GM12865 (cell line): ENCODE data around the gene SCAF8.

ENCODE experiments used
- DNase-seq: peaks from one replicate; pipeline ENCODE4 v3.0.0; 2010; ENCODE audit warnings: low read depth
- H3K4me3 ChIP-seq: 2 replicates; pipeline ENCODE4 v1.5.1; 2011; ENCODE audit warnings: mild to moderate bottlenecking, low read depth, low read length, control low read depth
- TF ChIP-seq, protein P1 (sequence below): IDR thresholded peaks from 2 replicates; pipeline ENCODE4 v1.5.1; 2011; ENCODE audit warnings: low read length, control low read depth, low read depth, inconsistent platforms; ENCODE audit not compliant: insufficient read depth; ENCODE audit errors: missing control alignments

SCAF8 gene

DNA sequence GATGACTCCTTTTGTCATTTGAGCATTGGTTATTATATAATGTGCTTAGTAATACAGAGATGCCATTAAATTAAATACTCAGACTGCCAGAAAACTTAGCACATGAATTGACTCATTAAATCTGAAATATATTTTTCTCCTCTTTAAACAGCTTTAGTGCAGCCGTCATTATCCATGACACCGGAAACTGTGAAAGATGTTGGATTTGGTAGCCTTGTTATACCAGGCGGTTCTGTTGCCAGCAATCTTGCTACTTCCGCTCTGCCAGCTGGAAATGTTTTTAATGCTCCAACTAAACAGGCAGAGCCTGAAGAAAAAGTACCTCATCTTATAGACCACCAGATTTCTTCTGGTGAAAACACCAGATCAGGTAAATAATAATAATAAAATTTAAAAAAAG is 97.6 kb downstream of the SCAF8 start:
- H3K4me3 ChIP-seq = no peak overlapping the region
- no peak for DNase-seq

DNA sequence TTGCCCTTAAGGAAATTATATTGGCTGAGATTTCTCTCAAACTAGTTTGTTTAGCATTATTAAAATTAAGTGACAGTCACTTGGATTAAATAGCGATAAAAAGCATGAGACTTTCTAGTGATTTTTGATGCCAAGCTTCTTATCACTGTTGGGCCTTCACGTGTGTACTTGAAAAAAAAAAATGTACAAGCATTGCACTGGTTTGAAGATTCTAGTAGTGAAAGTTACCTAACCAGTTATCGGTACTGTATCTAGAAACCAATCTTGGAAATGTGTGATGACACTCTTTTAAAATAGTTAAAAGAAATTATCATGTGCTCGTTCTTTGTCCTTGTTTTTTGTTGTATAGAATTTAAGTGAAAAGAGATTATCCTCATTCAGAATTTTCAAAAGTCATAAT is 102.1 kb downstream of the SCAF8 start:
- no peak for DNase-seq
- TF ChIP-seq, protein P1, sequence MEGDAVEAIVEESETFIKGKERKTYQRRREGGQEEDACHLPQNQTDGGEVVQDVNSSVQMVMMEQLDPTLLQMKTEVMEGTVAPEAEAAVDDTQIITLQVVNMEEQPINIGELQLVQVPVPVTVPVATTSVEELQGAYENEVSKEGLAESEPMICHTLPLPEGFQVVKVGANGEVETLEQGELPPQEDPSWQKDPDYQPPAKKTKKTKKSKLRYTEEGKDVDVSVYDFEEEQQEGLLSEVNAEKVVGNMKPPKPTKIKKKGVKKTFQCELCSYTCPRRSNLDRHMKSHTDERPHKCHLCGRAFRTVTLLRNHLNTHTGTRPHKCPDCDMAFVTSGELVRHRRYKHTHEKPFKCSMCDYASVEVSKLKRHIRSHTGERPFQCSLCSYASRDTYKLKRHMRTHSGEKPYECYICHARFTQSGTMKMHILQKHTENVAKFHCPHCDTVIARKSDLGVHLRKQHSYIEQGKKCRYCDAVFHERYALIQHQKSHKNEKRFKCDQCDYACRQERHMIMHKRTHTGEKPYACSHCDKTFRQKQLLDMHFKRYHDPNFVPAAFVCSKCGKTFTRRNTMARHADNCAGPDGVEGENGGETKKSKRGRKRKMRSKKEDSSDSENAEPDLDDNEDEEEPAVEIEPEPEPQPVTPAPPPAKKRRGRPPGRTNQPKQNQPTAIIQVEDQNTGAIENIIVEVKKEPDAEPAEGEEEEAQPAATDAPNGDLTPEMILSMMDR = no peak
- no peak overlapping the region for H3K4me3 ChIP-seq

More for the DNA sequence above, 97.6 kb downstream of the SCAF8 start:
- TF ChIP-seq, protein P1 = no peak

DNA sequence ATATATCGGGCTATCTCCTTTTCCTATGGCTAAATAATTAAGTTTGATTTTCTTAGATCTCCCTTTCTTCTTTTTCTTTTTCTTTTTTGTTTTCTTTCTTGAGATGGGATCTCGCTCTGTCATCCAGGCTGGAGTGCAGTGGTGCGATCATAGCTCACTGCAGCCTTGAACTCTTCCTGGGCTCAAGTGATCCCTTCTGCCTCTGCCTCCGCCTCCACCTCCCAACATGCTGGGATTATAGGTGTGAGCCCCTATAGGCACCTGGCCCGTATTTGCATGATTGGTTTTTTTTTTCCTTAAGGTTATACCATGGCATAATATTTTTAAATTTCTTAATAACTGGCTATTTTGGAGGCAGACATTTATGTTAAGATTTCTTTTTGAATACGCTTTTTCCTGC is 106.3 kb downstream of the SCAF8 start:
- H3K4me3 ChIP-seq = no peak overlapping the region
- no peak for DNase-seq
- TF ChIP-seq, protein P1 = no peak

DNA sequence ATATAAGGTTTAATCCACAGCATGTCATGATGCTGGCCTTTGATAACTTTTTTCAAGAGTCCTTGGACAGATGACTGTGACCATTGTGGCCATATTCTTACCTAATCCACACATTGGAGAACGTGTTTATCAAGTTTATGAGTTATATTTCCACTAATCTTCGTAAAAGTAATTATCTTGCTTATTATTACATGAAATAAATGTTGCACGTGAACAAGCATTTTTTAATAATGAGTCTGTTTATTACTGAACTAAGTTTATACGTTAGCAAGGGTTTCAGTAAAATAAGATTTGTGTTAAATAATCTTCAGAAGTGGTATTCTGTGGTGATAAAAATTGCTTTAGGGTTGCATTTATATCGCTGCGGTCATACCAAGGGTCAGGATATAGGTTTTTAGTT is 107.1 kb downstream of the SCAF8 start:
- no peak overlapping the region for H3K4me3 ChIP-seq
- TF ChIP-seq, protein P1 = no peak
- no peak for DNase-seq

DNA sequence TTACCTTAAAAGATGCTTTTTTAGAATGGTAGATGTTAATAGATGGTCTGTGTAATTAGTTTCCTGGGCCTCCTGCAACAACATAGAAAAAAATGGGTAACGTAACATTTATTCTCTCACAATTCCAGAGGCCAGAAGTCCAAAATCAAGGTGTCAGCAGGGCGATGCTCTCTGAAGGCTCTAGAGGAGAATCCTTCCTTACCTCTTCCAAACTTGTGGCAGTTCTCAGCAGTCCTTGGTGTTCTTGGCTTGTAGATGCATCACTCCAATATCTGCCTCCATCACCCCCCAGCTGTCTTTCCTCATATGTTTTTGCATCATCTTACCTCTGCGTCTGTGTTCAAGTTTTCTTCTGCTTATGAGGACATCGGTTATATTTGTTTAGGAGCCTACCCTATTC is 107.9 kb downstream of the SCAF8 start:
- no peak overlapping the region for H3K4me3 ChIP-seq
- DNase-seq = no peak
- TF ChIP-seq, protein P1 = no peak

DNA sequence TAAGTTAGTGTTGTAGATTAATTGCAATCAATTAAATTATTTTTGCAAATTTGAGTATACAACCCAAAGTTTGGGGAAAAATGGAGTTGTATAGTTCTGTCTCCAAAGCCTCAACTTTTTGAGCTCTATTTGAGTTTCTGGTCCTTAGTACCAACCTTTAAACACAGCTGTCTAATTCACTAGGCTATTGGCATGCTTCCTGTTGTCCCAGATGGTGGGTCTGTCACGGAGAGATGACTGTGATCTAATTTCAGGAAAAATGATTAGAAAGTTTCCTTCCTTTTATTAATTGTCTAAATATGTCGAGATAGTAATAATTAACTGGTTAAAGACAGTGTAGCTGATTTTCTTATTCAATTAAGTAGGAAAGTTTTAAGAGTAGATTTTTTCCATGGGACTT is 109.6 kb downstream of the SCAF8 start:
- TF ChIP-seq, protein P1 = no peak
- no peak for DNase-seq
- H3K4me3 ChIP-seq = no peak overlapping the region

DNA sequence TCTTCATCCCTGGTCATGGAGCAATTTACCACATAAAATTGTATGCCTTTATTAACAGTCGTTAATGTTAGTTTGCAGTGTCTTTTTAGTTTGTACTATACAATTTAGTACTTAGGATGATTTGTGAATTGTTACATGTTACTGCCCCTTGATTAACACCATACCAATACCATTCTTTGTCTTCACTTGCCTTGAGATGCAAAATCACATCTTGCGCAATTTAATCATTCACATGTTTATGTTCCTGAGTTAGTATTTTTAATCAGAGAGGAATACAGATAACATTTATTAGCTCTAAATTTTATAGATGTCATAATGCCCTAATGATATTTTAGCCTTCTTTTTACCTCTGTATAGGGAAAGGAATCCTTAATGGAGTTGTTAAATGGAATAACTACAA is 114.1 kb downstream of the SCAF8 start:
- no peak for DNase-seq
- TF ChIP-seq, protein P1 = no peak
- H3K4me3 ChIP-seq = no peak overlapping the region
